K562 (cell line): ENCODE results near the gene KRTAP10-4. TPM values are rescaled to one million over a fixed set of nuclear protein-coding genes. Genes with fewer than 3 reads are reported as not detected.

Experiments used
- ATAC-seq: fragments of 200-7000 bp; cut with Tn5 transposase; 3 replicates; pipeline ENCODE4 v1.9.1; 2020; ENCODE audit warnings: moderate library complexity
- BruUV-seq: library from RNA; stranded (reverse); fragments of 400-500 nt; replicated peaks from 2 replicates; lab custom pipeline; 2021; lab: Mats Ljungman, UMichigan
- CTCF ChIA-PET: fragments of 300-600 bp; formaldehyde crosslinking; extraction: SDS; loops from one replicate; lab custom pipeline; 2021; ENCODE audit warnings: low intra/inter-chr PET ratio; lab: Yijun Ruan, JAX
- POLR2A ChIA-PET: fragments of 300-600, 350-650 bp; sonication (Branson Sonifier 250); formaldehyde crosslinking; extraction: SDS; loops from one replicate; lab custom pipeline; 2021; ENCODE audit warnings: antibody characterized with exemption, inconsistent platforms; lab: Yijun Ruan, JAX
- DNase-seq, 4 experiments: peaks; one replicate each; pipeline versions ENCODE4 v3.0.0 to v3.0.0-alpha.2; 2011 to 2018; ENCODE audit warnings: low spot score in 3 of 4, mixed read lengths in 3 of 4; ENCODE audit errors: extremely low read depth in 1 of 4
- FAIRE-seq: peaks from 2 replicates; lab custom pipeline; 2011; peaks lifted over from hg19 to GRCh38; lab: Jason Lieb, UNC
- H2AFZ ChIP-seq: 2 replicates; pipeline ENCODE4 v1.6.0; 2011; ENCODE audit warnings: low read depth, low read length, control low read depth, inconsistent platforms
- H3K27ac ChIP-seq: fragments of 200-600 bp; 3 replicates; pipeline ENCODE4 v1.8.0; 2011; ENCODE audit warnings: low read depth, mild to moderate bottlenecking, control low read depth, inconsistent platforms, low read length, moderate library complexity, mixed read lengths; ENCODE audit errors: extremely low read depth
- H3K27me3 ChIP-seq, 2 experiments: fragments of 300-600 bp in 1 of 2; 2 replicates in 1 of 2; 3 replicates in 1 of 2; pipeline versions ENCODE4 v1.6.0 to v1.8.0; 2011; ENCODE audit warnings: inconsistent platforms in 2 of 2, low read length in 2 of 2, mild to moderate bottlenecking in 1 of 2, mixed read lengths in 1 of 2, moderate library complexity in 1 of 2; ENCODE audit not compliant: control insufficient read depth in 2 of 2, insufficient read depth in 2 of 2
- H3K36me3 ChIP-seq: fragments of 300-600 bp; 3 replicates; pipeline ENCODE4 v1.8.0; 2011; ENCODE audit warnings: mild to moderate bottlenecking, low read length, inconsistent platforms; ENCODE audit not compliant: control insufficient read depth, insufficient read depth
- H3K4me1 ChIP-seq, 2 experiments: fragments of 200-600 bp in 1 of 2; replicated peaks in 1 of 2; 2 replicates in 1 of 2; 3 replicates in 1 of 2; pipeline versions ENCODE4 v1.5.1 to v1.8.0; 2011; ENCODE audit warnings: inconsistent platforms in 2 of 2, low read length in 2 of 2, mild to moderate bottlenecking in 1 of 2, mixed read lengths in 1 of 2, moderate library complexity in 1 of 2; ENCODE audit not compliant: control insufficient read depth in 2 of 2, insufficient read depth in 2 of 2
- H3K4me2 ChIP-seq: 2 replicates; pipeline ENCODE4 v1.6.1; 2011; ENCODE audit warnings: low read length, control low read depth, inconsistent platforms, mixed read lengths; ENCODE audit not compliant: insufficient read depth
- H3K4me3 ChIP-seq: fragments of 200-600 bp; sonication (generic), shearing (Covaris generic); 2 replicates; pipeline ENCODE4 v1.5.1; 2016; ENCODE audit warnings: control low read depth, inconsistent platforms
- H3K79me2 ChIP-seq: fragments of 200-600 bp; 3 replicates; pipeline ENCODE4 v1.8.0; 2011; ENCODE audit warnings: low read length, inconsistent platforms; ENCODE audit not compliant: control insufficient read depth, insufficient read depth
- H3K9ac ChIP-seq, 2 experiments: 2 replicates each; pipeline versions ENCODE4 v1.6.0 to v1.6.1; 2011; ENCODE audit warnings: low read depth in 2 of 2, low read length in 2 of 2, control low read depth in 1 of 2, inconsistent platforms in 1 of 2, mild to moderate bottlenecking in 1 of 2, mixed read lengths in 1 of 2; ENCODE audit not compliant: insufficient read depth in 1 of 2
- H3K9me1 ChIP-seq: one replicate; pipeline ENCODE4 v1.6.0; 2011; ENCODE audit warnings: inconsistent platforms, mild to moderate bottlenecking, low read length, moderate library complexity; ENCODE audit not compliant: control insufficient read depth, insufficient read depth
- H3K9me3 ChIP-seq: replicated peaks from 2 replicates; pipeline ENCODE4 v1.5.1; 2011; ENCODE audit warnings: low read depth, low read length, inconsistent platforms; ENCODE audit not compliant: control insufficient read depth, insufficient read depth
- H4K20me1 ChIP-seq: replicated peaks from 2 replicates; pipeline ENCODE4 v1.6.1; 2011; ENCODE audit warnings: low read length, inconsistent platforms, mixed read lengths; ENCODE audit not compliant: control insufficient read depth, insufficient read depth
- CREM ChIP-seq: IDR thresholded peaks from 2 replicates; pipeline ENCODE4 v1.6.1; 2014; ENCODE audit warnings: antibody characterized with exemption, low read depth
- L3MBTL2 ChIP-seq: fragments of 450-650 bp; IDR thresholded peaks from 2 replicates; pipeline ENCODE4 v1.6.1; 2016; ENCODE audit warnings: mild to moderate bottlenecking, moderate library complexity
- NFYB ChIP-seq: IDR thresholded peaks from 2 replicates; pipeline ENCODE4 v1.6.1; 2011; ENCODE audit warnings: mild to moderate bottlenecking, moderate library complexity; ENCODE audit not compliant: insufficient read length; ENCODE audit errors: extremely low read depth
- PTTG1 ChIP-seq: fragments of 450-650 bp; IDR thresholded peaks from 2 replicates; pipeline ENCODE4 v1.6.1; 2016; ENCODE audit warnings: low read depth, mild to moderate bottlenecking, missing genetic modification characterization, missing compliant biosample characterization
- SLC30A9 ChIP-seq: fragments of 250-450 bp; sonication (Bioruptor Pico); IDR thresholded peaks from 2 replicates; pipeline ENCODE4 v1.8.0; 2022; ENCODE audit warnings: mild to moderate bottlenecking, moderate library complexity
- SMC3 ChIP-seq: conservative IDR thresholded peaks from 2 replicates; pipeline ENCODE4 v1.6.1; 2011; ENCODE audit warnings: low read depth, low read length, improper control_type of control experiment; ENCODE audit not compliant: insufficient read depth
- WHSC1 ChIP-seq: IDR thresholded peaks from one replicate; pipeline ENCODE4 v1.6.1; 2012; ENCODE audit warnings: low read length, control low read depth, inconsistent platforms
- XRCC3 ChIP-seq: fragments of 450-650 bp; IDR thresholded peaks from 2 replicates; pipeline ENCODE4 v1.6.1; 2017; ENCODE audit warnings: mild to moderate bottlenecking, moderate library complexity
- ZBTB8A ChIP-seq: fragments of 450-650 bp; IDR thresholded peaks from 2 replicates; pipeline ENCODE4 v1.6.1; 2018; ENCODE audit warnings: mild to moderate bottlenecking, moderate library complexity; ENCODE audit not compliant: partially characterized antibody
- WGBS: fragments of 100-300 bp; shearing (Covaris generic); methylation state at CpG from one replicate; pipeline ENCODE4 v1.1.6; 2016; ENCODE audit warnings: low coverage, mixed read lengths; ENCODE audit not compliant: insufficient coverage; ENCODE audit errors: missing lambda C conversion rate; 5-methylcytosine and 5-hydroxymethylcytosine counted together
- in situ Hi-C: fragments of 300-500 bp; cut with MboI; formaldehyde crosslinking; loops from 4 replicates; pipeline ENCODE4 v1.15.0; 2018; ENCODE audit warnings: inconsistent platforms, mixed read lengths
- intact Hi-C: fragments of 100-400 bp; cut with micrococcal nuclease; formaldehyde crosslinking; loops from 2 replicates; pipeline ENCODE4 v1.14.2; 2022
- polyA plus RNA-seq, 8 experiments: library from polyadenylated mRNA; depleted of rRNA in 4 of 8; stranded (reverse) in 5 of 8; unstranded in 3 of 8; fragments of >200 nt; fragmentation: Nextera tagmentation in 2 of 8; fragmentation: Illumina TruSeq in 1 of 8; extraction: Ambion mirVana in 2 of 8; extraction: Trizol in 1 of 8; gene quantifications; 2 replicates each; pipeline versions ENCODE4 v1.2.1 to v1.2.3, GENCODE V29; 2011 to 2014; ENCODE audit warnings: inconsistent platforms in 1 of 8, missing spikeins in 1 of 8
- total RNA-seq, 7 experiments: library from RNA; depleted of rRNA in 6 of 7; stranded (reverse); fragments of >200 nt in 6 of 7; fragmentation: Illumina TruSeq in 2 of 7; extraction: Trizol in 2 of 7; gene quantifications; 2 replicates each; pipeline versions ENCODE4 v1.2.1 to v1.2.3, GENCODE V29; 2011 to 2021; ENCODE audit warnings: low replicate concordance in 1 of 7
- TF ChIP-seq, protein P1 (sequence below): fragments of 450-650 bp; IDR thresholded peaks from 2 replicates; pipeline ENCODE4 v1.6.1; 2016
- TF ChIP-seq, protein P2 (sequence below): fragments of 250-450 bp; sonication (Bioruptor Pico); IDR thresholded peaks from 2 replicates; pipeline ENCODE4 v1.8.0; 2022; ENCODE audit warnings: inconsistent platforms
- TF ChIP-seq, protein P3 (sequence below): IDR thresholded peaks from 3 replicates; pipeline ENCODE4 v1.6.1; 2011; ENCODE audit warnings: borderline replicate concordance, mild to moderate bottlenecking, moderate library complexity; ENCODE audit not compliant: insufficient read length; ENCODE audit errors: extremely low read depth

Gene KRTAP10-4
- total and polyA plus RNA-seq, 9 of the 15 experiments (the other 6 are each of a cell fraction or from before 2014, with no cell fraction given) = not detected

DNA sequence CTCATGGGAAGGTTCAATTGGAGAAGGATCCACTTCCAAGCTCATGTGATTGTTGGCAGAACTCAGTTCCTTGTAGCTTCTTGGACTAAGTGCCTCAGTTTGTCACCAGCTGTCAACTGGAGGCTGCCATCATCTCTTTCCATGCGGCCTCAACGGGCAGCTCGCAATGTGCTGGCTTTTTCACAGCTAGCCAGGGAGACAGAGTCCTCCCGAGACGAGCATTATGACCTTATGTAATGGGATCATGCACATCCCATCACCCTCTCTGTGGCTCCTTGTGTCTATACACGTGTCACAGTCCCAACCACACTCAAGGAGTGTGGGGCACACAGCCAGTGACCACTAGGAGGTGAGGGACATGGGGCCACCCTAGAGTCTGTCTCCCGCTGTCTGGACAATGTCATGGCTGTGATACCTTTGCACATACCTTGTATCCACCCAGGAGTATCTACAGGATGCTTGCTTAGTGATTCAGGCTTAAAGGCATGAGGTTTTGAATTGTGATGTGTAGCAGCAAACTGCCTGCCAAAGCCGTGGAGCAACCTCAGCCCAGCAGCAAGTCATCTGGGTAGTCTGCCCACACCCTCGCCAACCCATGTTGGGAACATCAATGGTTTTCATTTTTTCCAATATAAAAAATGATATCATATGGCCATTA, 22.7 kb downstream of the KRTAP10-4 start:
- ChIA-PET POLR2A (interaction anchor here (1.0 kb wide), 1 partner anchor 14 kb away, joined by 3 read pairs; no protein-coding TSS in a partner anchor), CTCF (no interaction called here)
- BruUV-seq = no TSS peak
- 4% methylated on average over 9 of the region's 9 CpGs for WGBS
- no peaks in the 10 kb centered on the region for H3K36me3 ChIP-seq
- no peak overlapping the region for H3K9ac ChIP-seq
- ATAC-seq (peak; percentile 16), FAIRE-seq (no peak), DNase-seq (no peak)
- H3K27me3 ChIP-seq = peaks cover 5 to 30% of the 10 kb centered on the region in 2 experiments; a peak in 4 of 5 replicates
- no peak overlapping the region for H3K27ac ChIP-seq
- H3K79me2 ChIP-seq = no peaks in the 10 kb centered on the region
- H3K4me1 ChIP-seq = peaks cover 24 to 29% of the 10 kb centered on the region in 2 experiments
- no peaks in the 10 kb centered on the region for H3K9me1 ChIP-seq
- peak overlapping the region; percentile 28; the same call in 1 of the 2 replicates for H2AFZ ChIP-seq
- H3K4me3 ChIP-seq = no peak overlapping the region
- no peaks in the 10 kb centered on the region; the same call in 1 of the 2 replicates for H3K9me3 ChIP-seq
- intact Hi-C loops (no loop called here), in situ Hi-C loops (no loop called here)
- H4K20me1 ChIP-seq = no peaks in the 10 kb centered on the region
- H3K4me2 ChIP-seq = no peak overlapping the region
- no peak for TF ChIP-seq SLC30A9 (CRISPR knock-in tag)
- TF ChIP-seq L3MBTL2 = peak; percentile 21; the same call in 1 of the 2 replicates
- no peak for TF ChIP-seq XRCC3
- no peak for TF ChIP-seq NFYB
- TF ChIP-seq, protein P1, sequence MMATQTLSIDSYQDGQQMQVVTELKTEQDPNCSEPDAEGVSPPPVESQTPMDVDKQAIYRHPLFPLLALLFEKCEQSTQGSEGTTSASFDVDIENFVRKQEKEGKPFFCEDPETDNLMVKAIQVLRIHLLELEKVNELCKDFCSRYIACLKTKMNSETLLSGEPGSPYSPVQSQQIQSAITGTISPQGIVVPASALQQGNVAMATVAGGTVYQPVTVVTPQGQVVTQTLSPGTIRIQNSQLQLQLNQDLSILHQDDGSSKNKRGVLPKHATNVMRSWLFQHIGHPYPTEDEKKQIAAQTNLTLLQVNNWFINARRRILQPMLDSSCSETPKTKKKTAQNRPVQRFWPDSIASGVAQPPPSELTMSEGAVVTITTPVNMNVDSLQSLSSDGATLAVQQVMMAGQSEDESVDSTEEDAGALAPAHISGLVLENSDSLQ = no peak
- TF ChIP-seq CREM = no peak
- TF ChIP-seq, protein P2, sequence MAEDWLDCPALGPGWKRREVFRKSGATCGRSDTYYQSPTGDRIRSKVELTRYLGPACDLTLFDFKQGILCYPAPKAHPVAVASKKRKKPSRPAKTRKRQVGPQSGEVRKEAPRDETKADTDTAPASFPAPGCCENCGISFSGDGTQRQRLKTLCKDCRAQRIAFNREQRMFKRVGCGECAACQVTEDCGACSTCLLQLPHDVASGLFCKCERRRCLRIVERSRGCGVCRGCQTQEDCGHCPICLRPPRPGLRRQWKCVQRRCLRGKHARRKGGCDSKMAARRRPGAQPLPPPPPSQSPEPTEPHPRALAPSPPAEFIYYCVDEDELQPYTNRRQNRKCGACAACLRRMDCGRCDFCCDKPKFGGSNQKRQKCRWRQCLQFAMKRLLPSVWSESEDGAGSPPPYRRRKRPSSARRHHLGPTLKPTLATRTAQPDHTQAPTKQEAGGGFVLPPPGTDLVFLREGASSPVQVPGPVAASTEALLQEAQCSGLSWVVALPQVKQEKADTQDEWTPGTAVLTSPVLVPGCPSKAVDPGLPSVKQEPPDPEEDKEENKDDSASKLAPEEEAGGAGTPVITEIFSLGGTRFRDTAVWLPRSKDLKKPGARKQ = no peak
- no peak for TF ChIP-seq SMC3
- TF ChIP-seq PTTG1 = no peak
- no peak for TF ChIP-seq ZBTB8A
- TF ChIP-seq, protein P3, sequence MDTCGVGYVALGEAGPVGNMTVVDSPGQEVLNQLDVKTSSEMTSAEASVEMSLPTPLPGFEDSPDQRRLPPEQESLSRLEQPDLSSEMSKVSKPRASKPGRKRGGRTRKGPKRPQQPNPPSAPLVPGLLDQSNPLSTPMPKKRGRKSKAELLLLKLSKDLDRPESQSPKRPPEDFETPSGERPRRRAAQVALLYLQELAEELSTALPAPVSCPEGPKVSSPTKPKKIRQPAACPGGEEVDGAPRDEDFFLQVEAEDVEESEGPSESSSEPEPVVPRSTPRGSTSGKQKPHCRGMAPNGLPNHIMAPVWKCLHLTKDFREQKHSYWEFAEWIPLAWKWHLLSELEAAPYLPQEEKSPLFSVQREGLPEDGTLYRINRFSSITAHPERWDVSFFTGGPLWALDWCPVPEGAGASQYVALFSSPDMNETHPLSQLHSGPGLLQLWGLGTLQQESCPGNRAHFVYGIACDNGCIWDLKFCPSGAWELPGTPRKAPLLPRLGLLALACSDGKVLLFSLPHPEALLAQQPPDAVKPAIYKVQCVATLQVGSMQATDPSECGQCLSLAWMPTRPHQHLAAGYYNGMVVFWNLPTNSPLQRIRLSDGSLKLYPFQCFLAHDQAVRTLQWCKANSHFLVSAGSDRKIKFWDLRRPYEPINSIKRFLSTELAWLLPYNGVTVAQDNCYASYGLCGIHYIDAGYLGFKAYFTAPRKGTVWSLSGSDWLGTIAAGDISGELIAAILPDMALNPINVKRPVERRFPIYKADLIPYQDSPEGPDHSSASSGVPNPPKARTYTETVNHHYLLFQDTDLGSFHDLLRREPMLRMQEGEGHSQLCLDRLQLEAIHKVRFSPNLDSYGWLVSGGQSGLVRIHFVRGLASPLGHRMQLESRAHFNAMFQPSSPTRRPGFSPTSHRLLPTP = no peak
- TF ChIP-seq WHSC1 = no peak
